ENCODE measurements around the gene ATM. TPM values are rescaled to one million over a fixed set of nuclear protein-coding genes. Genes with fewer than 3 reads are reported as not detected.

The ATM gene, protein sequence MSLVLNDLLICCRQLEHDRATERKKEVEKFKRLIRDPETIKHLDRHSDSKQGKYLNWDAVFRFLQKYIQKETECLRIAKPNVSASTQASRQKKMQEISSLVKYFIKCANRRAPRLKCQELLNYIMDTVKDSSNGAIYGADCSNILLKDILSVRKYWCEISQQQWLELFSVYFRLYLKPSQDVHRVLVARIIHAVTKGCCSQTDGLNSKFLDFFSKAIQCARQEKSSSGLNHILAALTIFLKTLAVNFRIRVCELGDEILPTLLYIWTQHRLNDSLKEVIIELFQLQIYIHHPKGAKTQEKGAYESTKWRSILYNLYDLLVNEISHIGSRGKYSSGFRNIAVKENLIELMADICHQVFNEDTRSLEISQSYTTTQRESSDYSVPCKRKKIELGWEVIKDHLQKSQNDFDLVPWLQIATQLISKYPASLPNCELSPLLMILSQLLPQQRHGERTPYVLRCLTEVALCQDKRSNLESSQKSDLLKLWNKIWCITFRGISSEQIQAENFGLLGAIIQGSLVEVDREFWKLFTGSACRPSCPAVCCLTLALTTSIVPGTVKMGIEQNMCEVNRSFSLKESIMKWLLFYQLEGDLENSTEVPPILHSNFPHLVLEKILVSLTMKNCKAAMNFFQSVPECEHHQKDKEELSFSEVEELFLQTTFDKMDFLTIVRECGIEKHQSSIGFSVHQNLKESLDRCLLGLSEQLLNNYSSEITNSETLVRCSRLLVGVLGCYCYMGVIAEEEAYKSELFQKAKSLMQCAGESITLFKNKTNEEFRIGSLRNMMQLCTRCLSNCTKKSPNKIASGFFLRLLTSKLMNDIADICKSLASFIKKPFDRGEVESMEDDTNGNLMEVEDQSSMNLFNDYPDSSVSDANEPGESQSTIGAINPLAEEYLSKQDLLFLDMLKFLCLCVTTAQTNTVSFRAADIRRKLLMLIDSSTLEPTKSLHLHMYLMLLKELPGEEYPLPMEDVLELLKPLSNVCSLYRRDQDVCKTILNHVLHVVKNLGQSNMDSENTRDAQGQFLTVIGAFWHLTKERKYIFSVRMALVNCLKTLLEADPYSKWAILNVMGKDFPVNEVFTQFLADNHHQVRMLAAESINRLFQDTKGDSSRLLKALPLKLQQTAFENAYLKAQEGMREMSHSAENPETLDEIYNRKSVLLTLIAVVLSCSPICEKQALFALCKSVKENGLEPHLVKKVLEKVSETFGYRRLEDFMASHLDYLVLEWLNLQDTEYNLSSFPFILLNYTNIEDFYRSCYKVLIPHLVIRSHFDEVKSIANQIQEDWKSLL (N-terminal part only)
- 20.8 and 41.9 TPM in 2 replicates for total RNA-seq (2014; rRNA removed; shearing (Covaris generic))

DNA sequence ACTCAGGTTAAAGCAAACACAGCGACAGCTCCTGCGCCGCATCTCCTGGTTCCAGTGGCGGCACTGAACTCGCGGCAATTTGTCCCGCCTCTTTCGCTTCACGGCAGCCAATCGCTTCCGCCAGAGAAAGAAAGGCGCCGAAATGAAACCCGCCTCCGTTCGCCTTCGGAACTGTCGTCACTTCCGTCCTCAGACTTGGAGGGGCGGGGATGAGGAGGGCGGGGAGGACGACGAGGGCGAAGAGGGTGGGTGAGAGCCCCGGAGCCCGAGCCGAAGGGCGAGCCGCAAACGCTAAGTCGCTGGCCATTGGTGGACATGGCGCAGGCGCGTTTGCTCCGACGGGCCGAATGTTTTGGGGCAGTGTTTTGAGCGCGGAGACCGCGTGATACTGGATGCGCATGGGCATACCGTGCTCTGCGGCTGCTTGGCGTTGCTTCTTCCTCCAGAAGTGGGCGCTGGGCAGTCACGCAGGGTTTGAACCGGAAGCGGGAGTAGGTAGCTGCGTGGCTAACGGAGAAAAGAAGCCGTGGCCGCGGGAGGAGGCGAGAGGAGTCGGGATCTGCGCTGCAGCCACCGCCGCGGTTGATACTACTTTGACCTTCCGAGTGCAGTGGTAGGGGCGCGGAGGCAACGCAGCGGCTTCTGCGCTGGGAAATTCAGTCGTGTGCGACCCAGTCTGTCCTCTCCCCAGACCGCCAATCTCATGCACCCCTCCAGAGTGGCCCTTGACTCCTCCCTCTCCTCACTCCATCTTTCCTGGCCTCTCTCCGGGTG is at the start of gene ATM, which contains the start of gene NPAT:
Gene ATM (plus strand): TSS at position 494 of the 774 bp plus-strand sequence. CDS start 4,558 bp downstream, outside the sequence.
Gene NPAT (minus strand): TSS at position 65 of the 774 bp plus-strand sequence. CDS start 102 bp downstream, outside the sequence.
- peak; percentile 99 for DNase-seq (ENCODE audit: low read depth)

DNA sequence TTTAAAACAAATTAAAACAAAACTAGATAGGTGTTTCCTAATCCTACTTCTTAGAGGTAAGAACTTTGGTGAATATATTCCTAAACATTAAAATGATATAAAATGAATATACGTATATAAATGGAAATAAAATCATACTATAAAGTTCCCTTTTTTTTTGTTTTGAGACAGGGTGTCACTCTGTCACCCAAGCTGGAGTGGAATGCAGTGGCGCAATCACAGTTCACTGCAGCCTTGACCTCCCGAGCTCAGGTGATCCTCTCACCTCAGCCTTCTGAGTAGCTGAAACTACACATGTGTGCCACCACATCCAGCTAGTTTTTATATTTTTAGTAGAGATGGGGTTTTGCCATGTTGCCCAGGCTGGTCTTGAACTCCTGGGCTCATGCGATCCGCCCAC is 45.3 kb upstream of the ATM start:
- DNase-seq (ENCODE audit: low read depth), result no peak

DNA sequence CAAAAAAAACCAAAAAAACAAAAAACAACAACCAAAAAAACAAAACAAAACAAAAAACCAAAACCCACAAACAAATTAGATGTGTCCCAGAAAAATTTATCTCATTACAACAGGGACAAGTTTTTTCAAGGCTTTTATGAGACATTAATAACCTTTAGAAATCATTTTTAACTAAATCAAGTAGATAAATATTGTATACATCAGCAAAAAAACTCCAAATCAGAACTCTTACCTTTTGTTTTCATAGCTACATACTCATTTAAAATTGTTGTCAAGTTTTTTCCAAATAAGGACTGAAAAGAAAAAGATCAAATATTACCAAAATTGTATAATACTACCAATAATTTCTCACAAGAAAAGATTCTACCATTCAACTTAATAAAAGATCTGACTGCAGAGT is 29.1 kb upstream of the ATM start:
- DNase-seq (ENCODE audit: low read depth), result no peak

DNA sequence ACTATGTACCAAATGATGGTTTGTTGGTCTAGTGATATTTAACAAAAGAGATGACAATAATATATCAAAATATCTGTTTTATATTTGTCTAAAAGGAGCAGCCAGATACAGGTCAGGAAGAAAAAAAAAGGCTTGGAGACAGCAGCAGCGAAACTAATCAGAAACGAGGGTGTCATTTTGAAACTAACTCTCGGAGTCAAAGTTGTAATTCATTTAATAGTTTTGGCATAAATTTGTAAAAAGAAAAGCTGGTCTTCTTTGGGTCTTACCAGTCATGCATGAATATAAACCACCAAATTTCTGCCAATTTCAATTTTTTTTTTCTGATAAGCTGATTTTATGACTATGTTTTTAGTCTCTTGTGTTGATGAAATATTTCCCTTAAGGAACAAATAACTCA is 26.0 kb upstream of the ATM start:
- DNase-seq (ENCODE audit: low read depth), result no peak

DNA sequence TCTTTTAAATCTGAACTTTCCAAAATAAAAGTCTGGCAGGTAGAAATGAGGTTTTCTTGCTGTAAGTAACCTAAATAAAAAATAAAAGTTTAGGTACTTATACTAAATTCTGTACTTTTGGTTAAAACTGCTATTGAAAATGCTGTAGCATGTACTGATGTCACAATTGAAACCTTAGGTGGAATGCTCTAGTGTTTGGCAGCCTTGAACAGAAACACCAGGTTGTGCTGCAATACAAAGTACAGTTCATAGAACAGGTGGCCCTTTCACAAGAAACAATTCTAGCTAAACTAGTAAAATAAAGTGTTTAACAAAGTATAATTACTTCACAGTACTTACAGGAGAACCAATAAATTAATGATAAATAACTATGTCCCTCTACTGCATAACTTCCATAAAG is 25.5 kb upstream of the ATM start:
- no peak for DNase-seq (ENCODE audit: low read depth)

DNA sequence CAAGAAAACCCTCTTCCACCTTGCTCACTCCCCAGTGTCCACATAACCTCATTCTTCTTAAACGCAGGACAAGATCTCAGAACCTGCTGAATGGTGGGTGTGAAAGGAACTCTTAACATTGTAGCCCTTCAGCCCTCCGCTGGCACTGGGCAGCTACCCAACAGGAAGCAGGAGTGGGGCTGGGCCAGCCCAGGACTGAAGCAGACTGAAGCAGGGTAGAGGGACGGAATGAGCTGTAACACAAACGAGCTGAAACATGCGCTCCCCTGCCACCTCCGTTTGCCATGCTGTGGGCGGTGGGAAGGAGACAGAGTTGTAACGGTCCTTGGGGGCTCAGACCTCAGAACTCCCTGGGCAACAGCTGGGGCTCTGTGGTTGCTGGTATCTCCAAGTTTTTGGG is 24.0 kb upstream of the ATM start:
- no peak for DNase-seq (ENCODE audit: low read depth)

DNA sequence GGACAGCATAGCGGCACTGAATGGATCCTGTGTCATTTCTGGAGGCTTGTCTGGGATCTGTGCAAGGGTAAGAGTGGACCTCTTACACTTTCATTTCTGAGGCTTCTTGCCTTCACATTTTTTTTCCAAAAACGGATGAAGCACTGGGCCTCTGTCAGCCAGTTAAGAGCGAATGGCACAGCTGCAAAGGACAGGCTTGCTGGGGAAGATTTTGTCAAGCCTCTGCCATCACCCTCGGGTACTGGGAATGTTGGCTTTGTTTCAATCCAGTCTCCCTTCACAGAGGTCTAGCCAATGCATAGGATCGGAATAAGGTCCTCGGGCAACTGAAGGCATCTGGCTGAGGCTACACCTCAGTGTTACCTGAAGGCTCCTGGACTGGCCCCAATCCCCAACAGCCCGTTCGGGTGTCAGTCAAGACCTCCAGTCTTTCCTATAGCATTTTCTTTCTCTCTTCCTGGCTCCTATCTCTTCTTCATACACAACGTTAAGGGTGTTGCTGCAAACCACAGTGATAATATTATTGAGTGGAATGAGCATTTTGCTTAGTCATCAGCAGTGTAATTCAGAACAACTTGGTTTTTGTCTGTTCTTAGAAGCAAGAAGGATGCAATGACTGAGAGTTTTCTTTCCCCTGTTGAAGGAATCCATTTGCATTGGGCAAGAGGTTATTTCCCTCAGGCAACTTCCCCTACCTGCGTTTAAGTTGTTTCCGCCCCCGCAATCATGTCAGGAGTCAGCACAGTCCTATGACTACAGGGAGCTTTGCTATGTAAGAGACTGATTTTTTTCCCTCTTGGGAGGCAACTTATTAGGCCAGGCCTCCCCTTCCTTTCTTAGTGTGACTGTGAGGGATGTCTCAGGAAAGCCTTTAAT is 23.2 kb upstream of the ATM start:
- peak; percentile 30 for DNase-seq (ENCODE audit: low read depth)

DNA sequence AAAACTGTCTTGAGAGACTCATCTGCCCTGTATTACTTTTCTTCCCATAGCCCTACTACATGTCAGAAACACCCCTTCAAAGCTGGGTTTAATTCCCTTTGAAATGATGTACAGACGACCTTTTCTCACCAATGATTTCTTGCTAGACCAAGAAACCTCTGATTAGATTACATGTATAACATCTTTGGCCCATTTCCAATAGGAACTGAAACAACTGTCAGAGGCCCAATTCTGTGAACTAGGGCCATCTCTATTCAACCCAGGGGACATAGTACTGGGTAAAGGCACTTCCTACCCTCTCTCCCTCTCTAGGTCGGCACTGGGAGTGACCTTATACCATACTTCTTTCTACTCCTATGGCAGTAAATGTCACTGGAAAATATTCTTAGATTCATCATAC is 19.8 kb upstream of the ATM start:
- no peak for DNase-seq (ENCODE audit: low read depth)

DNA sequence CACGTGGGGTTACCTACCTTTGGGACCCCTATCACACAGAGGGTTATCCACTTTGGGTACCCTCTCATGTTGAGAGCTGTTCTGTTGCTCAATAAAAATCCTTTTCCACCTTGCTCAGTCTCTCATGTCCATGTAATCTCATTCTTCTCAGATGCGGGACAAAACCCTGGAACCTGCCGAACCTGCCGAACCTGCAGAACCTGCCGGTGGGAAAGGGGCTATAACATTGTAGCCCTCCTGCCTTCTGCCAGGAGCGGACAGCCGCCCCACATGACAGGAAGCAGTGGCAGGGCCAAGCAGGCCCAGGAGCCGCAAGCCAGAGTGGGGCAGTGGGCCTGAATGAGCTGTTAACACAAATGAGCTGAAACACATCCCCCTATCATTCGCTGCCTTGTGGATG is 18.5 kb upstream of the ATM start:
- no peak for DNase-seq (ENCODE audit: low read depth)

DNA sequence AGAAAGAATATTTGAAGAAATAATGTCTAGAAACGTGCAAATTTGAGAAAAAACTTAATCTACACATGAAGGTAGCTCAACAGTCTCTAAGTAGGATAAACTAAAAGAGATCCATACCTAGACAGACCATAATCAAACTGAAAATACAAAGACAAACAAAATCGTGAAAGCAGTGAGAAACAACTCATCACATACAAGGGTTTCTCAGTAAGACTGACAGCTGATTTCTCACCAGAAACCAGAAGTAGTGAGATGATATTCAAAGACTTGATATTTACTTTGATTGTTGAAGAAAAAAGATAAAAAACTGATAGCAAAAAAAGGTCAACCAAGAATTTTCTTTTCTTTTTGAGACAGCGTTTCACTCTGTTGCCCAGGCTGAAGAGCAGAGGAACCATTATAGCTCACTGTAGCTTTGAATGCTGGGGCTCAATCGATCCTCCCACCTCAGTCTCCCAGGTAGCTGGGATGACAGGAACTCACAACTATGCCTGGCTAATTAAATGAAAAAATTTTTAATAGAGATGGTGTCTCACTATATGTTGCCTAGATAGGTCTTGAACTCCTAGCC is 17.9 kb upstream of the ATM start:
- no peak for DNase-seq (ENCODE audit: low read depth)

DNA sequence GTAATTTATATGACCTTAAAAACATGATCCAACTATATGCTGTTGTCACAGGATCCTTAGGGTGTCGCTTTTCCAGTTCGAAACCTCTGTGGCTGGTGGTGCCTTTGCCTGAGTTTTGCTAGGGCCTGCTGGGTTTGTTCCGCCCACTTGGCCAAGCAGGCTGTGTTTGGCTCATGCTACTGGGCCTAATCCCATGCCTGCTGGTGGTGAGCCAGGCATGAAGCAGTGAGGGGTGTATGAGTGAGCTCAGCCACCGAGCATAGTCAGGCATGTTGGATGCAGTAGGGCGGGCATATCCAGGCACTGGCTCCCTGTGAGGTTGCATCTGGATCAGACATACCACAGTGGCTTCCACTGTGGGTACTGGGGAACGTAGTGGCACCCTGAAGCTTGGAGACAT is 16.7 kb upstream of the ATM start:
- DNase-seq (ENCODE audit: low read depth), result no peak

DNA sequence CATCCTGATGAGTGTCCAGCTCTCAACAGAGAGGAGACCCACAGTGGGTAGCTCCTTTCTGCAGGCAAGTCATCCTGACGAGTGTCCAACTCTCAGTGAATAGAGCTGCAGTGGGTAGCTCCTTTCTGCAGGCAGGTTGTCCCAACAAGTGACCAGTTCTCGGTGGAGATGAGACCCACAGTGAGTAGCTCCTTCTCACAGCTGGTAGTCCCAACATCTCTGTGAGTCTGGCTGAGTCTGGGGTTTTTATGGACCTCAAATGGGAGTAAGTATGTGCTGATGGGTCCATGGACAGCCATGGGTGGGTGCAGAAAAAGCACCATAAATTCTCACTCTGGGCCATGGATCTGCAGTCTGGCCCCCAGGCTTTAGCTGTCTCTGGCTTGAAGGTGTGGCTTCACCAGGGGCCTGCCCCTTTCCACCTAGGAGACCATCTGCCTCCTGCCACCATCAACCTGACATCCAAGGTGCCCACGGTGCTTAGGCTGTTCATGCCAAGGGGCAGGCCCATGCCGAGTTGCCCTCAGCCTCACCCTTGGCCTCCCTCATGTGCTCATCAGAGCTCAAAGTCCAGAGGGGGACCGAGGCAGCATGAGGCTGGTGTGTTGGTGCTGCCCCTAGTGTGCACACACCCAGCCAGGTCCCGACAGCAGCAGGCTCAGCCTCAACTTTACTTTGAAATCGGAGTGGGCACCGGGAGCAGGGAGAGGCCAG is 15.7 kb upstream of the ATM start:
- DNase-seq (ENCODE audit: low read depth), result no peak

DNA sequence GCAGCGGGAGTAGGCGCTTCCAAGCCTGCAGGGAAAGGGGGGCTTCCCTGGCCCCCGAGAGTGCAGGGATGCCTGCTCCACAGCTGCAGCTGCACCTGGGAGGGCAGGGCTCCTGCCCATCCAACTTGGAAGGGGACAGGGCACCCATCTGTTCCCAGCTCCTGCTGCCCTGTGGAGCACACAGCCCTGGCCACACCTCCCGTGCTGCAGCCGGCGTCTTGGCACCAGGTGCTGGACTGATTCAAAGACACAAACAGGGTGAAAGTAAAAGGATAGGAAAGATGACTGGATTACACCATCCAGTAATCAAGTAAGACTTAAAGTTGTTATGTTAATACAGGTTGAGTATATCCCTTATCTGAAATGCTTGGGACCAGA is 15.2 kb upstream of the ATM start:
- no peak for DNase-seq (ENCODE audit: low read depth)

DNA sequence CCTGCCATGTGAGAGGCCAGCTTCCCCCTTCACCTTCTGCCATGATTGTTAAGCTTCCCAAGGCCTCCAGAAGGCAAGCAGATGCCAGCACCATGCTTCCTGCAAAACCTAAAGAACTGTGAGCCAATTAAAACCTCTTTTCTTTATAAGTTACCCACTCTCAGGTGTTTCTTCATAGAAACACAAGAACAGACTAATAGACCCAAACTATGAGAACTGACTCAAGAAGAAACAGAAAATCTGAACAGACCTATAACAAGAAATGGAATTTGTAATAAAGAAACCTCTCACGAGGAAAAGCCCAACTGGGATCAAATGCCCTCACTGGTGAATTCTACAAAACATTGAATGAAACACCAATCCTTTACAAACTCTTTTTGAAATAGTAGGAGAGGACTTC is 12.4 kb upstream of the ATM start:
- DNase-seq (ENCODE audit: low read depth), result no peak

DNA sequence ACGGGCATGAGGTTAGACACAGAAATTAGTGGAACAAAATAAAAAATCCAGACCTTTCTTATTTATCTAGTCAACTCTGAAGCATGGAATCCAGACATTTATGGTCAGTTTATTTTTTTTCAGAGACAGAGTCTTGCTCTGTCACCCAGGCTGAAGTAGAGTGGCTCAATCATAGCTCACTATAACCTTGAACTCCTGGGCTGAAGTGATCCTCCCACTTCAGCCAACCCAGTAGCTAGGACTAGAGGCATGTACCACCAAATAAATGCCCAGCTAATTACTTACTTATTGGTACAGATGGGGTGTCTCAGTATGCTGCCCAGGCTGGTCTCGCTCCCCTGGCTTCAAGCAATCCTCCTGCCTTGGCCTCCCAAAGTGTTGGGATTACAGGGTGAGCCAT is 9.1 kb upstream of the ATM start:
- no peak for DNase-seq (ENCODE audit: low read depth)

DNA sequence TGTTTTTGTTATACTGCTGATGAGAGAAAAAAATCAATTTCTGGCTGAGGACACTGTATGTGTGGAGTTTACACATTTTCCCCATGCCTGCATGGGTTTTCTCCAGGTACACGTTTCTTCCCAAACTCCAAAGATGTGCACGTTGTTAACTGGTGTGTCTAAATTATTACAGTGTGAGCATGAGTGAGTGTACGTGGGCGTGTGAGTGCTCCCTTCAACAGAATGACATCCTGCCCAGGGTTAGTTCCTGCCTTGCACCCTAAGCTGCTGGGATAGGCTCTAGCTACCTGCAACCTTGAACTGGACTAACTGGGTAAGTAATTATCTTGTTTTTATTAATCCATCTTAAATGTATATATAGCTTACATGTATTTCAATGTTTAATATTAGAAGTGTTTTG is 5.9 kb upstream of the ATM start:
- no peak for DNase-seq (ENCODE audit: low read depth)

DNA sequence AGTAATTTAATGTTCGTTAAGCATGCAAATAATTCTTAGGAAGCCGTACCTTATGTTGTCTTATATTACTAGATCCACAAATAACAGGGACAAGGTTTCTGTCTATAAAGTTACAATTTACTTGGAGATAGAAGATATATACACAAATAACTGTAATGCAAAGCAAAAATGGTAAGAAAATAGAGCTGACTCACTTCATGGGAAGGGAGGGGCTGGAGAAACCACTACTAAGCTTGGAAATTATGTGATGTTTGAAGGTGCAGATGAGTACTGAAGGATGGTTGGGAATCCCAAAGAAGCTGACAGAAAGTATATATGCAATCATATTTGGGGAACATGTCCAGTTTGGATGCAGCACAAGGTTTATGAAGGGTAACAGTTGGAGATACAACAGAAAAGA is 4.4 kb upstream of the ATM start:
- no peak for DNase-seq (ENCODE audit: low read depth)

DNA sequence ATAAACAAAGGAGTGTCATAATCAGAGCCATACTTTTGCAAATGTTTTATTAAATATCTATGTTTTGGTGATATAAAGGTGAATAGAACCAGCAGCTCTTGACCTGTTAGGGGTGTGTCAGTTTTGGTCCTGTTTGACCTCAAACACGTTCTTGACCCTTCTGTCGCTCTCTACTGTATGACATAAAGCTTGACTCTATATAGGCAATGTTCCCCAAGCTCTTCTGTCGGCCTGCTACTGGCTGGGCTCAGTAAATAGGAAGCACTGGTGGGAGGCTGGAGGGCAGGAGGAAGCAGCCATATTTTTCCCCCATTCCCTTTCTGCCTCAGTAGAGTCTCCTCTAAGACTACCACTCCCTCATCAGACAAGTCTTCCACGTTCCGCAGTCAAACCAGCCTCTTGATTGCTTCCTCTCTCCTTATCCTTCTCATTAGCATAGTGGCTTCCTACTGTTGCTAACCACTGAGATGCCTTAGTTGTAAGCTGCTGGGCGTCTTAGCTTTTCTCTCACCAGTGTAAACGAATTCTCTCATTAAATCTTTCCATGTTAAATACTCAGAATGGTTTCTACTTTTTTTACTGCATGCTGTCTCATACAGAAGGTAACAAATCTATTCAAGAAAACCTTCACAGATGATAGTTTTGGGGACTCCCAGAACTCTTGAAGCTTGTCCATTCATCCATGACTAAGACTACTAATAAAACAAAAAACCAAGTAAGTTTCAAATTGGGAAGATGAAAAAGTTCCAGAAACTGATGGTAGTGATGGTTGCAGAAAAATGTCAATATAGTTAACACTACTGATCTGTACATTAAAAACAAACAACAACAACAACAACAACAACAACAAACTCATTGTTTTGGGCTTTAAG is 3.7 kb upstream of the ATM start:
- no peak for DNase-seq (ENCODE audit: low read depth)

Data from Daoy (cell line).